ENCODE measurements around the gene PHLDA1. TPM values are rescaled to one million over a fixed set of nuclear protein-coding genes. Genes with fewer than 3 reads are reported as not detected.

The PHLDA1 gene
- 29.1 TPM for total RNA-seq

GRCh38 chr12:76031414-76032042 lies at the start of gene PHLDA1:
PHLDA1 (minus strand) TSS chr12:76031776.

Other genes with a start within 250 kb of the PHLDA1 start
- gene NAP1L1, start 52.9 kb upstream of the PHLDA1 start, total RNA-seq, result 202 TPM

Measured in diencephalon (tissue), 1 donor.